HepG2 (cell line): Measurements from ENCODE around the gene NPTX2. TPM values are rescaled to one million over a fixed set of nuclear protein-coding genes. Genes with fewer than 3 reads are reported as not detected.

ENCODE experiments used
- ATAC-seq: fragments of 200-7000 bp; cut with Tn5 transposase; 3 replicates; pipeline ENCODE4 v1.9.1; 2020; ENCODE audit warnings: mild to moderate bottlenecking, moderate library complexity
- BruUV-seq: library from RNA; stranded (reverse); fragments of 400-500 nt; replicated peaks from 2 replicates; lab custom pipeline; 2021; lab: Mats Ljungman, UMichigan
- CTCF ChIA-PET: fragments of 300-600 bp; formaldehyde crosslinking; extraction: SDS; loops from one replicate; lab custom pipeline; 2021; ENCODE audit warnings: low total read pairs, inconsistent platforms, low intra/inter-chr PET ratio; lab: Yijun Ruan, JAX
- POLR2A ChIA-PET: fragments of 350-600 bp; sonication (Branson Sonifier 250); formaldehyde crosslinking; loops from one replicate; lab custom pipeline; 2020; ENCODE audit warnings: antibody characterized with exemption, inconsistent platforms; lab: Yijun Ruan, JAX
- DNase-seq: peaks from one replicate; pipeline ENCODE4 v3.0.0-alpha.2; 2015; ENCODE audit warnings: low spot score
- FAIRE-seq: peaks from 3 replicates; lab custom pipeline; 2011; peaks lifted over from hg19 to GRCh38; lab: Jason Lieb, UNC
- H2AFZ ChIP-seq: one replicate; pipeline ENCODE4 v1.6.1; 2011; ENCODE audit warnings: low read length, inconsistent platforms
- H3K27ac ChIP-seq: fragments of 300-600 bp; 3 replicates; pipeline ENCODE4 v1.8.0; 2011; ENCODE audit warnings: mixed run types, mild to moderate bottlenecking, mixed read lengths, low read length, inconsistent platforms; ENCODE audit not compliant: insufficient read depth; ENCODE audit errors: extremely low read length
- H3K27me3 ChIP-seq, 2 experiments: fragments of 200-600 bp in 1 of 2; 2 replicates in 1 of 2; 3 replicates in 1 of 2; pipeline versions ENCODE4 v1.6.0 to v1.8.0; 2011; ENCODE audit warnings: low read length in 2 of 2, mild to moderate bottlenecking in 2 of 2, moderate library complexity in 2 of 2, inconsistent platforms in 1 of 2; ENCODE audit not compliant: insufficient read depth in 2 of 2, control insufficient read depth in 1 of 2
- H3K36me3 ChIP-seq, 2 experiments: fragments of 200-600 bp in 1 of 2; replicated peaks in 1 of 2; 2 replicates in 1 of 2; 3 replicates in 1 of 2; pipeline versions ENCODE4 v1.5.1 to v1.8.0; 2011; ENCODE audit warnings: low read length in 2 of 2, inconsistent platforms in 1 of 2; ENCODE audit not compliant: insufficient read depth in 2 of 2, control insufficient read depth in 1 of 2
- H3K4me1 ChIP-seq: 2 replicates; pipeline ENCODE4 v1.5.1; 2012; ENCODE audit warnings: low read length, inconsistent platforms; ENCODE audit not compliant: insufficient read depth
- H3K4me2 ChIP-seq: 2 replicates; pipeline ENCODE4 v1.6.0; 2011; ENCODE audit warnings: low read depth, low read length, inconsistent platforms
- H3K4me3 ChIP-seq, 3 experiments: fragments of 200-600 bp in 1 of 3; sonication (generic), shearing (Covaris generic) in 1 of 3; replicated peaks in 1 of 3; 2 replicates each; pipeline ENCODE4 v1.5.1; 2011 to 2016; ENCODE audit warnings: low read length in 3 of 3, inconsistent platforms in 2 of 3, low read depth in 2 of 3, mild to moderate bottlenecking in 2 of 3, control low read depth in 1 of 3, mixed read lengths in 1 of 3; ENCODE audit not compliant: insufficient read depth in 1 of 3
- H3K79me2 ChIP-seq: one replicate; pipeline ENCODE4 v1.6.1; 2011; ENCODE audit warnings: low read length, inconsistent platforms; ENCODE audit not compliant: insufficient read depth
- H3K9ac ChIP-seq: 2 replicates; pipeline ENCODE4 v1.6.0; 2011; ENCODE audit warnings: mild to moderate bottlenecking, low read depth, low read length, inconsistent platforms; ENCODE audit not compliant: insufficient read depth
- H3K9me3 ChIP-seq: 2 replicates; pipeline ENCODE4 v1.5.1; 2012; ENCODE audit warnings: mild to moderate bottlenecking, low read length
- H4K20me1 ChIP-seq: 2 replicates; pipeline ENCODE4 v1.6.0; 2011; ENCODE audit warnings: inconsistent platforms, mild to moderate bottlenecking, low read length, moderate library complexity; ENCODE audit not compliant: insufficient read depth
- RBFOX2 ChIP-seq: fragments of 200-400 bp; formaldehyde crosslinking; IDR thresholded peaks from 2 replicates; pipeline ENCODE4 v1.6.1; 2017; ENCODE audit warnings: low read depth, mild to moderate bottlenecking, low read length
- RFX3 ChIP-seq: IDR thresholded peaks from 2 replicates; pipeline ENCODE4 v1.6.1; 2016; ENCODE audit warnings: missing biosample characterization, missing genetic modification reagents
- STAT5B ChIP-seq: sonication (generic); formaldehyde crosslinking; IDR thresholded peaks from 2 replicates; pipeline ENCODE4 v1.4.0; 2020; ENCODE audit warnings: missing genetic modification reagents
- ZNF550 ChIP-seq: sonication (generic); formaldehyde crosslinking; IDR thresholded peaks from 2 replicates; pipeline ENCODE4 v1.4.0; 2020; ENCODE audit warnings: mild to moderate bottlenecking, missing genetic modification reagents, borderline replicate concordance
- ZNF646 ChIP-seq: sonication (generic); formaldehyde crosslinking; IDR thresholded peaks from 2 replicates; pipeline ENCODE4 v1.9.0; 2021; ENCODE audit warnings: mild to moderate bottlenecking, missing genetic modification reagents
- ZNF768 ChIP-seq: sonication (generic); formaldehyde crosslinking; IDR thresholded peaks from 2 replicates; pipeline ENCODE4 v1.4.0; 2020; ENCODE audit warnings: missing genetic modification reagents
- ZSCAN31 ChIP-seq: sonication (generic); formaldehyde crosslinking; IDR thresholded peaks from 2 replicates; pipeline ENCODE4 v1.5.0; 2020; ENCODE audit warnings: low read depth, mild to moderate bottlenecking, missing genetic modification reagents
- WGBS: methylation state at CpG from one replicate; pipeline ENCODE4 v1.1.6; 2017; ENCODE audit warnings: low lambda C conversion rate; 5-methylcytosine and 5-hydroxymethylcytosine counted together
- in situ Hi-C: cut with HindIII; loops from 2 replicates; pipeline ENCODE4 v1.10.0; 2017; ENCODE audit warnings: low pct_unique_long_range_greater_than_20kb; ENCODE audit not compliant: extremely low pct_ligation_motif_present
- intact Hi-C: fragments of 100-400 bp; cut with micrococcal nuclease; formaldehyde crosslinking; loops from one replicate; pipeline ENCODE4 v1.10.0; 2022; ENCODE audit not compliant: unreplicated experiment
- polyA plus RNA-seq, 8 experiments: library from polyadenylated mRNA; depleted of rRNA in 3 of 8; stranded (reverse) in 7 of 8; unstranded in 1 of 8; fragments of >200 nt; fragmentation: Illumina TruSeq in 4 of 8; extraction: Trizol in 4 of 8; gene quantifications; 2 replicates each; pipeline versions ENCODE4 v1.2.1 to v1.2.3, GENCODE V29; 2011 to 2016; ENCODE audit warnings: low read depth in 4 of 8, missing spikeins in 1 of 8, mixed read lengths in 1 of 8; ENCODE audit not compliant: insufficient read depth in 1 of 8
- total RNA-seq, 5 experiments: library from RNA; depleted of rRNA; stranded (reverse); fragments of >200 nt; fragmentation: Illumina TruSeq; extraction: Trizol; gene quantifications; 2 replicates each; pipeline ENCODE4 v1.2.3, GENCODE V29; 2016; ENCODE audit warnings: low read depth in 1 of 5
- TF ChIP-seq, protein P1 (sequence below): sonication (generic); formaldehyde crosslinking; conservative IDR thresholded peaks from 2 replicates; pipeline ENCODE4 v1.4.0; 2020; ENCODE audit warnings: missing genetic modification reagents

The NPTX2 gene
- total and polyA plus RNA-seq, 2 of the 13 experiments (the other 11 are each of a cell fraction or from before 2014, with no cell fraction given) = not detected

DNA sequence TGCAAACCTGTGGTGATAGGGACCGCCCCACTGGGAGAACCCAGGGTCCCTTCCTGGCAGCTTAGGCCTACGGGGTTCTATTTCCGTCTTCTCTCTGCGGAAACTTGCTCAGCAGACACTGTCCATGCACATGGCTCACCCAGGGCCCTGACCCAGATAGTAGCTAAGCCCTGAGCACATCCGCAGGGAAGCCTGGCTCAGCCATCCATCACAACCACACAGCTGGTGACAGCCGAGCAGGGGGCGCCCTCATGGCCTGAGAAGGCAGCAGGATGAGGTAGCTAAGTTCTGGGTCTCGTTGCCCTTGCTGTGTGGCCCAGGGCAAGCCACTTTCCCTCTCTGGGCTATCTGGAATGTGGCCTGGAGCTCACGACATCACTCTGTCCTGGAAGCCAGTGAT, 23.3 kb downstream of the NPTX2 start:
- Histone ChIP-seq H3K27me3 (no peaks in the 10 kb centered on the region; a peak in 2 of 5 replicates), H3K4me2 (no peak overlapping the region)
- POLR2A ChIA-PET = no interaction called here
- 37% methylated on average over 7 of the region's 9 CpGs for WGBS
- TF ChIP-seq ZSCAN31 (no peak), ZNF768 (CRISPR knock-in tag) (peak; percentile 90)
- TF ChIP-seq, all 625 proteins: peak for 1
- FAIRE-seq = no peak
- H4K20me1 ChIP-seq = no peaks in the 10 kb centered on the region
- no TSS peak for BruUV-seq
- H3K9me3 ChIP-seq = no peaks in the 10 kb centered on the region
- H3K27ac ChIP-seq = no peak overlapping the region
- ATAC-seq = no peak
- CTCF ChIA-PET = no interaction called here
- intact Hi-C loops (no loop called here), in situ Hi-C loops (no loop called here)
- DNase-seq = no peak
- no peak overlapping the region for H2AFZ ChIP-seq
- H3K4me1 ChIP-seq = peaks cover 10% of the 10 kb centered on the region; the same call in 1 of the 2 replicates
- H3K79me2 ChIP-seq = no peaks in the 10 kb centered on the region
- no peaks in the 10 kb centered on the region for H3K36me3 ChIP-seq
- H3K4me3 ChIP-seq = no peak overlapping the region
- no peak overlapping the region for H3K9ac ChIP-seq

DNA sequence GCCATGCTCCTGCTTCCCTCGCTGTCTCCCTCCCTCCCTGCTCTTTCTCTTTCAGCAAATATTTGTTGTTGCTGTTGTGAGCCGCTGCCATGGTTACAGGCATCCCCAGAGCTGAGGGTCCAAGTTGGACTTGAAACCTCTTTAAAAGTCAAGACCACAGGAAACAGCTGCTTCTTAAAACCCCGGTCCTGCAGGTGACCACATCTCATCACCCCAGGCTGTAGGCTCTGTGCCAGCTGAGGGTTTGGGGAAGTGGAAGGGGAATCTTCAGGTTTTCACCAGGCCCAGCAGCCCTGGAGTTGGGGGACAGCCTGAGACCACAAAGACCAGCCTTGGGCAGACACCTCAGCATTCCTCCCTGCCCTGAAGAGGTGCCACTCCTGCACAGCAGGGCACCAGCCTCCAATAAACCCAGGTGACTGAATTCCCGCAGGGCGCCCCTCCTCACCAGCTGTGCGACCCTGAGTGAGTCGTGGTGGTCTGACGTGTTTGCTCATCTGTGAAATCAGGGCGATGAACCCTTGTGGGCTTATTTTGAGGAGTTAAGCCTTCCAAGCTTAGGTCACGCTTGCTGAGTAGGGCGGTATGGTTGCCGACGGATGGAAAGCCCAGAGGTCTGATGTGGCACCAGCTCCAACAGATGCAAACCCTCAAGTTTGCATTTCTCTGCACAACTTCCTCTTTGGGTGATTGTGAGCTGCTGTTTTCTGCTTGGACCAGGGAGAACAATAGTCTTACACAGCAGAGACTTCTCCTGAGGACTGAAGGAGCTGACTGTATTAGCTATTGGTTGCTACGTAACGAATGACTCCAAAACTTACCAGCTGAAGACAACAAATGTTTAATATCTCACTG, 24.8 kb downstream of the NPTX2 start:
- Histone ChIP-seq H3K9ac (no peak overlapping the region), H3K4me2 (no peak overlapping the region), H3K4me3 (no peak overlapping the region), H3K4me1 (peaks cover 10% of the 10 kb centered on the region; the same call in 1 of the 2 replicates), H3K27ac (no peak overlapping the region), H4K20me1 (no peaks in the 10 kb centered on the region), H2AFZ (no peak overlapping the region), H3K79me2 (no peaks in the 10 kb centered on the region), H3K36me3 (no peaks in the 10 kb centered on the region), H3K9me3 (no peaks in the 10 kb centered on the region), H3K27me3 (no peaks in the 10 kb centered on the region; a peak in 2 of 5 replicates)
- BruUV-seq = no TSS peak
- POLR2A ChIA-PET = no interaction called here
- intact Hi-C loops = no loop called here
- CTCF ChIA-PET = no interaction called here
- ATAC-seq = peak; percentile 64
- TF ChIP-seq, protein P1, sequence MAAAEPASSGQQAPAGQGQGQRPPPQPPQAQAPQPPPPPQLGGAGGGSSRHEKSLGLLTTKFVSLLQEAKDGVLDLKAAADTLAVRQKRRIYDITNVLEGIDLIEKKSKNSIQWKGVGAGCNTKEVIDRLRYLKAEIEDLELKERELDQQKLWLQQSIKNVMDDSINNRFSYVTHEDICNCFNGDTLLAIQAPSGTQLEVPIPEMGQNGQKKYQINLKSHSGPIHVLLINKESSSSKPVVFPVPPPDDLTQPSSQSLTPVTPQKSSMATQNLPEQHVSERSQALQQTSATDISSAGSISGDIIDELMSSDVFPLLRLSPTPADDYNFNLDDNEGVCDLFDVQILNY = no peak
- no peak for TF ChIP-seq ZNF550 (CRISPR knock-in tag)
- TF ChIP-seq RBFOX2 = no peak
- 0 out of 2 replicates have a peak, but pooled peaks have one; percentile 29 for TF ChIP-seq RFX3
- TF ChIP-seq STAT5B (CRISPR knock-in tag) = no peak
- TF ChIP-seq ZNF646 (CRISPR knock-in tag) = no peak
- peak; percentile 21 for DNase-seq
- in situ Hi-C loops = no loop called here
- FAIRE-seq = no peak
- WGBS = 33% methylated on average over 6 of the region's 15 CpGs
